HEK293 (cell line): ENCODE data around the gene FXYD3.

ENCODE experiments used
- CTCF ChIA-PET: fragments of 350-600 bp; formaldehyde crosslinking; extraction: SDS; loops from one replicate; lab custom pipeline; 2021; ENCODE audit warnings: antibody characterized with exemption; lab: Yijun Ruan, JAX
- POLR2A ChIA-PET: fragments of 300-600 bp; formaldehyde crosslinking; extraction: SDS; loops from one replicate; lab custom pipeline; 2020; ENCODE audit warnings: antibody characterized with exemption, inconsistent platforms; lab: Yijun Ruan, JAX
- H3K27ac ChIP-seq: fragments of 200-500 bp; sonication (Bioruptor generic); 2 replicates; pipeline ENCODE4 v1.5.1; 2014; ENCODE audit warnings: low read depth, low read length, control low read depth, inconsistent platforms; ENCODE audit errors: extremely low read depth
- H3K36me3 ChIP-seq, 2 experiments: fragments of 200-500 bp in 1 of 2; sonication (Bioruptor generic) in 1 of 2; 1 replicate in 1 of 2; 2 replicates in 1 of 2; pipeline ENCODE4 v1.5.1; 2014 to 2017; ENCODE audit warnings: inconsistent platforms in 2 of 2, low read length in 2 of 2; ENCODE audit not compliant: control insufficient read depth in 2 of 2, insufficient read depth in 1 of 2
- H3K4me1 ChIP-seq: fragments of 200-500 bp; sonication (Bioruptor generic); 2 replicates; pipeline ENCODE4 v1.5.1; 2014; ENCODE audit warnings: mild to moderate bottlenecking, low read length, inconsistent platforms; ENCODE audit not compliant: control insufficient read depth, insufficient read depth
- H3K4me3 ChIP-seq: 2 replicates; pipeline ENCODE4 v1.5.1; 2011; ENCODE audit warnings: low read depth, mild to moderate bottlenecking, control low read depth, low read length, moderate library complexity
- H3K9me3 ChIP-seq: fragments of 200-500 bp; sonication (Bioruptor generic); 2 replicates; pipeline ENCODE4 v1.5.1; 2014; ENCODE audit warnings: low read depth, low read length, inconsistent platforms; ENCODE audit not compliant: control insufficient read depth, insufficient read depth
- BCL11B ChIP-seq: fragments of 450-650 bp; formaldehyde crosslinking; IDR thresholded peaks from 2 replicates; pipeline ENCODE4 v1.5.1; 2016; ENCODE audit warnings: low read depth, missing biosample characterization, missing genetic modification characterization
- FEZF1 ChIP-seq: fragments of 450-650 bp; formaldehyde crosslinking; IDR thresholded peaks from 2 replicates; pipeline ENCODE4 v1.5.1; 2016; ENCODE audit warnings: missing biosample characterization, missing genetic modification characterization
- GLIS2 ChIP-seq: fragments of 450-650 bp; formaldehyde crosslinking; IDR thresholded peaks from 2 replicates; pipeline ENCODE4 v1.5.1; 2016; ENCODE audit warnings: missing biosample characterization, missing genetic modification characterization
- INSM2 ChIP-seq: fragments of 450-650 bp; formaldehyde crosslinking; IDR thresholded peaks from 2 replicates; pipeline ENCODE4 v1.5.1; 2016; ENCODE audit warnings: missing biosample characterization, missing genetic modification characterization
- PRDM1 ChIP-seq: fragments of 450-650 bp; formaldehyde crosslinking; IDR thresholded peaks from 2 replicates; pipeline ENCODE4; 2016; ENCODE audit warnings: missing biosample characterization, missing genetic modification characterization
- PRDM10 ChIP-seq: fragments of 450-650 bp; formaldehyde crosslinking; IDR thresholded peaks from 2 replicates; pipeline ENCODE4 v1.5.1; 2016; ENCODE audit warnings: missing biosample characterization, missing genetic modification characterization
- SCRT2 ChIP-seq: fragments of 450-650 bp; formaldehyde crosslinking; IDR thresholded peaks from 2 replicates; pipeline ENCODE4 v1.5.1; 2016; ENCODE audit warnings: missing biosample characterization, missing genetic modification characterization
- TCF7L2 ChIP-seq: IDR thresholded peaks from 2 replicates; pipeline ENCODE4 v1.6.1; 2011; ENCODE audit warnings: low read depth, mild to moderate bottlenecking, inconsistent platforms, low read length, moderate library complexity, borderline replicate concordance
- ZBTB10 ChIP-seq: fragments of 450-650 bp; formaldehyde crosslinking; IDR thresholded peaks from 2 replicates; pipeline ENCODE4 v1.5.1; 2016; ENCODE audit warnings: missing biosample characterization, missing genetic modification characterization
- ZBTB17 ChIP-seq: fragments of 450-650 bp; formaldehyde crosslinking; IDR thresholded peaks from 2 replicates; pipeline ENCODE4 v1.5.1; 2016; ENCODE audit warnings: missing biosample characterization, missing genetic modification characterization
- ZBTB20 ChIP-seq: fragments of 450-650 bp; formaldehyde crosslinking; IDR thresholded peaks from 2 replicates; pipeline ENCODE4 v1.5.1; 2016; ENCODE audit warnings: missing biosample characterization, missing genetic modification characterization
- ZBTB26 ChIP-seq: fragments of 450-650 bp; formaldehyde crosslinking; optimal IDR thresholded peaks from 2 replicates; pipeline ENCODE3; 2016; ENCODE audit warnings: missing biosample characterization, mild to moderate bottlenecking, missing genetic modification characterization
- ZEB2 ChIP-seq: fragments of 450-650 bp; formaldehyde crosslinking; IDR thresholded peaks from 2 replicates; pipeline ENCODE4 v1.5.1; 2016; ENCODE audit warnings: missing biosample characterization, missing genetic modification characterization
- ZFP3 ChIP-seq: fragments of 450-650 bp; formaldehyde crosslinking; IDR thresholded peaks from 2 replicates; pipeline ENCODE4 v1.5.1; 2016; ENCODE audit warnings: low read depth, missing biosample characterization, missing genetic modification characterization
- ZNF157 ChIP-seq: fragments of 450-650 bp; formaldehyde crosslinking; IDR thresholded peaks from 2 replicates; pipeline ENCODE4 v1.5.1; 2016; ENCODE audit warnings: missing biosample characterization, missing genetic modification characterization
- ZNF239 ChIP-seq: fragments of 450-650 bp; formaldehyde crosslinking; IDR thresholded peaks from 2 replicates; pipeline ENCODE4 v1.5.1; 2016; ENCODE audit warnings: missing biosample characterization, missing genetic modification characterization
- ZNF24 ChIP-seq: fragments of 450-650 bp; formaldehyde crosslinking; IDR thresholded peaks from 2 replicates; pipeline ENCODE4 v1.5.1; 2016; ENCODE audit warnings: missing biosample characterization, missing genetic modification characterization
- ZNF292 ChIP-seq: fragments of 450-650 bp; formaldehyde crosslinking; IDR thresholded peaks from 2 replicates; pipeline ENCODE4 v1.5.1; 2016; ENCODE audit warnings: low read depth, missing biosample characterization, missing genetic modification characterization, borderline replicate concordance
- ZNF426 ChIP-seq: fragments of 450-650 bp; formaldehyde crosslinking; IDR thresholded peaks from 2 replicates; pipeline ENCODE4 v1.5.1; 2017; ENCODE audit warnings: missing biosample characterization, missing genetic modification characterization, mild to moderate bottlenecking, inconsistent platforms, moderate library complexity
- ZNF501 ChIP-seq: fragments of 450-650 bp; formaldehyde crosslinking; IDR thresholded peaks from 2 replicates; pipeline ENCODE4 v1.5.1; 2016; ENCODE audit warnings: missing biosample characterization, missing genetic modification characterization
- ZNF521 ChIP-seq: fragments of 450-650 bp; formaldehyde crosslinking; IDR thresholded peaks from 2 replicates; pipeline ENCODE4 v1.5.1; 2017; ENCODE audit warnings: missing biosample characterization, mild to moderate bottlenecking, missing genetic modification characterization
- ZNF544 ChIP-seq: fragments of 450-650 bp; formaldehyde crosslinking; IDR thresholded peaks from 2 replicates; pipeline ENCODE4 v1.5.0; 2017; ENCODE audit warnings: missing biosample characterization, missing genetic modification characterization
- ZNF623 ChIP-seq: fragments of 450-650 bp; formaldehyde crosslinking; IDR thresholded peaks from 2 replicates; pipeline ENCODE4 v1.5.1; 2016; ENCODE audit warnings: missing biosample characterization, missing genetic modification characterization
- ZNF629 ChIP-seq: fragments of 450-650 bp; formaldehyde crosslinking; IDR thresholded peaks from 2 replicates; pipeline ENCODE4 v1.5.1; 2017; ENCODE audit warnings: missing biosample characterization, missing genetic modification characterization
- ZNF639 ChIP-seq: fragments of 450-650 bp; formaldehyde crosslinking; IDR thresholded peaks from 2 replicates; pipeline ENCODE4 v1.5.1; 2016; ENCODE audit warnings: missing biosample characterization, missing genetic modification characterization
- ZSCAN4 ChIP-seq: fragments of 450-650 bp; formaldehyde crosslinking; IDR thresholded peaks from 2 replicates; pipeline ENCODE4 v1.5.1; 2017; ENCODE audit warnings: missing biosample characterization, missing genetic modification characterization

FXYD3 gene

GRCh38 chr19:35116072-35116801 is 614 bp downstream of the FXYD3 start:
- no peak for TF ChIP-seq BCL11B (tag by site-specific recombination)
- no peak for TF ChIP-seq ZNF501 (tag by site-specific recombination)
- no peak for TF ChIP-seq ZNF239
- TF ChIP-seq ZBTB26, result peak; percentile 2
- TF ChIP-seq ZNF623 (tag by site-specific recombination), result no peak
- TF ChIP-seq ZFP3 (tag by site-specific recombination), result no peak
- no peak for TF ChIP-seq ZBTB17
- no peak for TF ChIP-seq PRDM1 (tag by site-specific recombination)
- no peak for TF ChIP-seq ZNF24 (tag by site-specific recombination)
- TF ChIP-seq INSM2 (tag by site-specific recombination), result no peak
- TF ChIP-seq FEZF1 (tag by site-specific recombination), result no peak
- no peak for TF ChIP-seq ZNF426 (tag by site-specific recombination)
- TF ChIP-seq ZBTB10 (tag by site-specific recombination), result peak; percentile 14; the same call in 1 of the 2 replicates
- no peak for TF ChIP-seq ZNF292 (tag by site-specific recombination)
- TF ChIP-seq ZNF521, result no peak
- no peak for TF ChIP-seq ZNF629 (tag by site-specific recombination)
- no peak for TF ChIP-seq PRDM10 (tag by site-specific recombination)
- no peak for TF ChIP-seq ZBTB20
- TF ChIP-seq SCRT2 (tag by site-specific recombination), result peak; percentile 81
- no peak for TF ChIP-seq ZNF639 (tag by site-specific recombination)
- no peak for TF ChIP-seq GLIS2
- TF ChIP-seq ZEB2 (tag by site-specific recombination), result no peak
- no peak for TF ChIP-seq TCF7L2
- TF ChIP-seq ZSCAN4, result no peak
- no peak for TF ChIP-seq ZNF157 (tag by site-specific recombination)
- TF ChIP-seq ZNF544 (tag by site-specific recombination), result no peak
- CTCF ChIA-PET, result interaction anchor here (0.6 to 6.9 kb wide), 21 partner anchors 8 to 144 kb away, joined by 3 to 101 read pairs (median 4); partner anchors contain the start of genes FXYD7 and LGI4
- POLR2A ChIA-PET, result interaction anchor here (1.0 kb wide), 1 partner anchor 21 kb away, joined by 3 read pairs; no protein-coding TSS in a partner anchor
- Histone ChIP-seq H3K4me1 (peaks cover 2% of the 10 kb centered on the region; the same call in 1 of the 2 replicates), H3K4me3 (no peak overlapping the region), H3K9me3 (no peaks in the 10 kb centered on the region), H3K27ac (no peak overlapping the region), H3K36me3 (no peaks in the 10 kb centered on the region; a peak in 1 of 3 replicates)
